GM21423 (cell line): ENCODE results near the gene POMGNT1.
"Not testable (repeated sequence)": the region's sequence is repeated elsewhere in the genome, so short reads cannot be mapped to it uniquely, and the experiment has no call there.

Source experiments
- ATAC-seq: cut with Tn5 transposase; IDR thresholded peaks from one replicate; pipeline ENCODE4 v1.9.1; 2021; ENCODE audit warnings: mild to moderate bottlenecking, moderate library complexity; ENCODE audit not compliant: unreplicated experiment

Gene POMGNT1

DNA sequence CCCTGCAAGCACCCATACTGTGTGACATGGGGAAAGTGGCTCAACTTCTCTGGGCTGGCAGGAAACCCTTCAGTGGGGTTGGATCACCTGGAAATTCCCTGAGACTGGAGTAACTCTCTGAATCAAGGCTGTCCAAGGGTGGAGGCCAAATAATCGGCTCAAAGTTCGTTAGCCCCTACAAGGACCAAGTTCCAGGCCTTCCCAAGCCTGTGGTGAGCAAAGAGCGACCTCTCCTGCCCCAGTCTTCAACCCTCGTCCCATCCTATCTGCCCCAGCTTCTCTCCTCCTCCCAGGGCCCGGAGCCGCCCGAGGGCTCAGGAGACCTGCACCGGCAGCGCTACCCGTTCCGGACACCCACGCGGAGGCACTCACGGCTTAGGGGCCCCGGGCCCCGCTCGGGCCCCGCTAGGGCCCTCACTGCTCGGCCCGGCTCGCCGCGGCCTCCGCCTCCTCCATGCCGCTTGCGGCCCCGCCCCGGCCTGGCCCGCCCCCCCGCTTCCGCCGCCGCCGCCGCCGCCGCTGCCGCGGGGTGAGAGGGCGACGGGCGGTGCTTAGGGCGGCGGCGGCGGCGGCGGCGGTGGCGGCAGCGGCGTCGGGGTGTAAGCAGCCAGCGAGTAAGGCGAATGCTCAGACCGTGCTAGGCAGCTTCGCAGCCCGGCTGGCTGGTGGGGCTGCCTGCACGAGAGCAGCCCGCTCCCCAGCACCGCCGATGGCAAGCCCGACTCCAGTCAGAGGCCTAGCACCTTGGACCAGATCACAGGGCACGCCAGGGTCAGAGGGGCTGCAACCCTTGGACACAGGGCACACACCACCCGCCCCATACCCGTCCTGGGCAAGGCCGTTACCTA lies at the start of gene POMGNT1:
POMGNT1 (minus strand) TSS at position 471 of the 848 bp plus-strand sequence. CDS start 613 bp downstream, outside the sequence.
- ATAC-seq: peak; percentile 87

DNA sequence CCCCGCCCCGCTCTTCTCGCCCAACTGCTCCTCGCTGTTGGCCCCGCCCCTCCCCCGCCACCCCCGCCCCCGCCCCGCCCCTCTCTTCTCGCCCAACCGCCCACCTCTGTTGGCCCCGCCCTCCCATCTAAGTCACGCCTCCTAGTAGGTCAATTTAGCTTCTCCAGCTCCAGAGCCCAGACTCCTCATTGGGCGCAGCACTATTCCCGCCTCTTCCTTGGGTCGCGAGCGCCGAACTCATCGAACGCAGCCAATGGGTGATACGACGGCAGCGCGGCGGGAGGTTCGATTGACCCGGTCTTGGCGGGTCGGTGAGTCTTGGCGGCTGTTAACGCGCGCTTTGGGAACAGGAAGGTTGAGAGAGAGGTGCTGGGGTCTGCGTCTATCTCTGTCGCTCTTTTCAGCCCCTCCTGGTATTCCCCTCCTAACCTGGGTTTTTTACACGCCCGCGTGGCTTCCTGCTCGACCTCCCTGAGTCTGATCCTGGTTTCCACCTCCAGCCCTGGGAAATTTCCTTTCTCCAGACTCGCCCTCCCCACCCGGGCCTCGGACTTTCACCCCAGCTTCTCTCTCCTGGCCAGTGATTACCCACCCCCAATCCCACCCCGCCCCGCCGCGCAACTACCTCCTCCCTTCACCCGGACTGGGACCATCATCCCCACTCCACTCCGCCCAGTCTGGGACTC lies 49.3 kb upstream of the POMGNT1 start, which contains the start of gene RAD54L:
RAD54L (plus strand) TSS at position 328 of the 686 bp plus-strand sequence. CDS start 643 bp downstream, outside the sequence.
- ATAC-seq: peak; percentile 94

DNA sequence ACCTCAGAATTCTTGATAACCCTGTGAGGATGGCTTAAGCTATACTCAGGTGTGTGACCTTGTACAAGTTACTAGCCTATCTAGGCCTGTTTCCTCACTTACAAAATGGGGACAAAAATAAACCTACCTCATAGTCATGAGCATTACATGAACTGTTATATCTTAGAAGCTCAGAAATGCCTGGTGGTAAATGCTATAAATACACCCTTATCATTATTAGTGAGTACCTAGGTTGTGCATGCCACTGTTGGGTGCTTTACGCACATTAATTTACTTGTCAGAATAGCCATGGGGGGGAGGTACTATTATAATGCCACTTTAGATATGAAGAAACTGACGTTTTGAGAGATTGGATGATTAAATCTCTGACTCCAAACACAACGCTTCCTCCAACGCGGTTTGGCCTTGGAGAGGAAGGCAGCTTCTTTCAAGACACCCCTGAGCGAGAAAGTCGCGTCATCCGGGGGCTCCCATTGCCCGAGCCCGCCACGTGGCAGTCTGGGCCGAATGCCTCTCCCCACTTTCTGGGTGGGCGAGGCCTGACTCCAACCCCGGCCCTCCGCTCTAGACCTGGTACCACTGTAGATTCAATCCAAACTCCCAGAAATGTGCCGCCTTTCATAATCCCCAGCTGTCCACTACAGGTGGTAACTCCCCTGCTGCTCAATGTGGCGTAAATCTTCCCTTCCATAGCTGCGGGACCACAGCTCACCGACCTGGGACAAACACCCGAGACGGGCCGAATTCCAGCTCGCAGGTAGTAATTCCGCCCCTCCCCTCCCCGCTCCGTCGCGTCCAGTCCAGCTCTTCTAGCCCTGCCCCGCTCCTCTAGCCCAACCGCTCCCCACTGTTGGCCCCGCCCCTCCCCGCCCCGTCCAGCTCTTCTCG lies 48.6 kb upstream of the POMGNT1 start:
- ATAC-seq: peak; percentile 54

DNA sequence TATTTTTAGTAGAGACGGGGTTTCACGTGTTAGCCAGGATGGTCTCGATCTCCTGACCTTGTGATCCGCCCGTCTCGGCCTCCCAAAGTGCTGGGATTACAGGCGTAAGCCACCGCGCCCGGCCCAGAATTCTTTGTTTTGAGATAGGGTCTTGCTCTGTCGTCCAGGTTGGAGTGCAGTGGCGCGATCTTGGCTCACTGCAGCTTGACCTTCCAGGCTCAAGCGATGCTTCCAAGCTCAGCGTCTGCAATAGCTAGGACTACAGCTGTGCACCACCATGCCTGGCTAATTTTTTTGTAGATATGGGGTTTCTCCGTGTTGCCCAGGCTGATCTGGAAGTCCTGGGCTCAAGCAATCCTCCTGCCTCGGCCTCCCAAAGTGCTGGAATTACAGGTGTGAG lies 47.9 kb upstream of the POMGNT1 start:
- ATAC-seq: not testable (repeated sequence)

DNA sequence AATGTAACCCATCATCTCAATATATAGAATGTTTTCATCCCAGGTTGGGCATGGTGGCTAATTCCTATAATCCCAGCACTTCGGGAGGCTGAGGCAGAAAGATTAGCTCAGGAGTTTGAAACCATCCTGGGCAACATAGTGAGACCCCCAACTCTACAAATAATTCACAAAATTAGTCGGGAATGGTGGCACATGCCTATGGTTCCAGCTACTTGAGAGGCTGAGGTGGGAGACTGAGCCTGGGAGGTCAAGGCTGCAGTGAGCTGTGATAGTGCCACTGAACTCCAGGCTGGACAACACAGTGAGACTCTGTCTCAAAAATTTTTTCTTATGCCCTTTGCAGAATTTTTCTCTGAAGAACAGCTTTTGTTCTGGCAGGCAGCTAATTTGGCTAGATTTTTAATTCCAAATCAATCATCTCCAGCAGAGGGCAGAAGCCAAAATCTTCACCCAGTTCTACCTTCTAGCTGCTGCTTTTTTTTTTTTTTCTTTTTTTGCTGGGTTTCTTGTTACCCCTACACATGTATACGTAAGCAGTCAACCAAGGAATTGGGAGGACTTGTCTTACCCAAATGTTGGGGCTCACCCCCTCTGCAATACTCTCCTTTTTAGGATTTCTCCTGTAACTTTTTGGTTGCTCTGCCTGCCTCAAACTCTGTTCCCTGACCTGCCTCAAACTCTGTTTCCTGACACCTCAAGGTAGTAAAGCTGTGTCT lies 46.6 kb upstream of the POMGNT1 start:
- ATAC-seq: no peak

DNA sequence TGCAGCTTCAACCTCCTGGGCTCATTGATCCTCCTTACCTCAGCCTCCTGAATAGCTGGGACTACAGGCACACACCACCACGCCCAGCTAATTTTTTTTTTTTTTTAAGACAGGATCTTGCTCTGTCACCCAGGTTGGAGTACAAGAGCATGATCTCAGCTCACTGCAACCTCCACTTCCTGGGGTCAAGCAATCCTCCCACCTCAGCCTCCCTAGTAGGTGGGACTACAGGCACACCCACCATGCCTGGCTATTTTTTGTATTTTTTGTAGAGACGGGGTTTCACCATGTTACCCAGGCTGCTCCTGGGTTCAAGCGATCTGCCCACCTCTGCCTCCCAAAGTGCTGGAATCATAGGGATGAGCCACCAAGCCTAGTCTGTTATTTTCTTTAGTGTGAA lies 45.6 kb upstream of the POMGNT1 start:
- not testable (repeated sequence) for ATAC-seq

DNA sequence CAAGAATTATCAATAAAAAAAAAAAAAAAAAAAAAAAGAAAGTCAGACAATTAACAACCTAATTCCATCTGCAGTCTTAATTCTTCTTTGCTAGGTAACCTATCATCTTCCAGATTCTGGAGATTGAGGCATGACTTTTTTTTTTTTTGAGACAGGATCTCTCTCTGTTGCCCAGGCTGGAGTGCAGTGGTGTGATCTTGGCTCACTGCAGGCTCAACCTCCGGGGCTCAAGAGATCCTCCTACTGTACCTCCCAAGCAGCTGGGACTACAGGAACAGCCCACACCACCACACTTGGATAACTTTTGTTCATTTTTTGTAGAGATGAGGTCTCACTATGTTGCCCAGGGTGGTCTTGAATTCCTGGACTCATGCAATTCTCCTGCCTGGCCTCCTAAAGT lies 44.7 kb upstream of the POMGNT1 start:
- ATAC-seq: no peak

DNA sequence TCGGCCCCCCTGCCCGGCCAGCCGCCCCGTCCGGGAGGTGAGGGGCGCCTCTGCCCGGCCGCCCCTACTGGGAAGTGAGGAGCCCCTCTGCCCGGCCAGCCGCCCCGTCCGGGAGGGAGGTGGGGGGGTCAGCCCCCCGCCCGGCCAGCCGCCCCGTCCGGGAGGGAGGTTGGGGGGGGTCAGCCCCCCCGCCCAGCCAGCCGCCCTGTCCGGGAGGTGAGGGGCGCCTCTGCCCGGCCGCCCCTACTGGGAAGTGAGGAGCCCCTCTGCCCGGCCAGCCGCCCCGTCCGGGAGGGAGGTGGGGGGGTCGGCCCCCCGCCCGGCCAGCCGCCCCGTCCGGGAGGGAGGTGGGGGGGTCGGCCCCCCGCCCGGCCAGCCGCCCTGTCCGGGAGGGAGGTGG lies 43.5 kb upstream of the POMGNT1 start:
- ATAC-seq: not testable (repeated sequence)

DNA sequence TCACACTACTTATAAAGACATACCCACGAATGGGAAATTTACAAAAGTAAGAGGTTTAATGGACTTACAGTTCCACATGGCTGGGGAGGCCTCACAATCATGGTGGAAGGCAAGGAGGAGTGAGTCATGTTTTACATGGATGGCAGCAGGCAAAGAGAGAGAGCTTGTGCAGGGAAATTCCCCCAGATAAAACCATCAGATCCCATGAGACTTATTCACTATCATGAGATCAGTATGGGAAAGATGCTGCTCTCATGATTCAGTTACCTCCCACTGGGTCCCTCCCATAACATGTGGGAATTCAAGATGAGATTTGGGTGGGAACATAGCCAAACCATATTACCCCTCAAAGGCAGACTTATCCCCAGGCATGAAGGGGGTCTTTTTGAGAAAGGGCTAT lies 40.6 kb upstream of the POMGNT1 start:
- ATAC-seq: not testable (repeated sequence)

DNA sequence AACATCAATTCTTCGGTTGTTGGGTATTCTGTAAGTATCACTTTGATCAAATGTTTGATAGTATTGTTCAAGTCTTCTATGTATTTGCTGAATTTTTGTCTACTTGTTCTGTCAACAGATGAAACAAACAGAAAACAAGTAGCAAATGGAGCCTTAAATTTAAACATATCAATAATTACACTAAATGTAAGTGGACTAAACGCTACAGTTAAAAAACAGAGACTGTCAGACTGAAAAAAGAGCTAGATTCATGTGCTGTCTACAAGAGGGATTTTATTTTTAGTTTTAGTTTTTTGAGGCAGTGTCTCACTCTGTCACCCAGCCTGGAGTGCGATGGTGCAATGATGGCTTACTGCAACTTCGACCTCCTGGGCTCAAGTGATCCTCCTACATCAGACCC lies 38.6 kb upstream of the POMGNT1 start:
- ATAC-seq: no peak

DNA sequence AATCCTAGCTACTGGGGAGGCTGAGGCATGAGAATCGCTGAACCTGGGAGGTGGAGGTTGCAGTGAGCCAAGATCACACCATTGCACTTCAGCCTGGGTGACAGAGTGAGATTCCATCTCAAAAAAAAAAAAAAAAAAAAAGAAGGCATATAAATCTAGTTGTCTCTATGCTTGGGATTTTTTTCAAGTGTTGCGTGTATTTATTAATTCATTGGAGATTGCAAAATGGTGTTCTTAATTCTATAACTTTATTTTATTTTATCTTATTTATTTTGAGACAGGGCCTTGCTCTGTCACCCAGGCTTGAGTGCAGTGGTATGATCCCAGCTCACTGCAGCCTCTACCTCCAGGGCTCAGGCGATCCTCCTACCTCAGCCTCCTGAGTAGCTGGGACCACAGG lies 33.0 kb upstream of the POMGNT1 start:
- not testable (repeated sequence) for ATAC-seq

DNA sequence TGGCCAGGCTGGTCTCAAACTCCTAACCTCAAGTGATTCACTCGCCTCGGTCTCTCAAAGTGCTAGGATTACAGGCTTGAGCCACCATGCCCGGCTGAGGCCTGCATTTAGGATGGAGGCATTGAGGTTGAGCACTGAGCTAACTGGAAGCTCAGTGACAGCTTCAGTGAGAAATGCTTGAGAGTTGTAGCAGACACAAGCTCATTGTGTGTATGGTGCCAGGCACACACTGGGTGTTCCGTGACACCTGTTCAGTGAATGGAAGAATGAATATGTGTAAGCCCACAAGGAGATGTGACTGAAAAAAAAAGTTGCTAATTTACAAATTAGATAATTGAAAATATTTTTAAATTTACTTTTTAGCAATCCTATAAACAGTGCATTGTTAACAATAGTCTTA lies 26.7 kb upstream of the POMGNT1 start:
- no peak for ATAC-seq

DNA sequence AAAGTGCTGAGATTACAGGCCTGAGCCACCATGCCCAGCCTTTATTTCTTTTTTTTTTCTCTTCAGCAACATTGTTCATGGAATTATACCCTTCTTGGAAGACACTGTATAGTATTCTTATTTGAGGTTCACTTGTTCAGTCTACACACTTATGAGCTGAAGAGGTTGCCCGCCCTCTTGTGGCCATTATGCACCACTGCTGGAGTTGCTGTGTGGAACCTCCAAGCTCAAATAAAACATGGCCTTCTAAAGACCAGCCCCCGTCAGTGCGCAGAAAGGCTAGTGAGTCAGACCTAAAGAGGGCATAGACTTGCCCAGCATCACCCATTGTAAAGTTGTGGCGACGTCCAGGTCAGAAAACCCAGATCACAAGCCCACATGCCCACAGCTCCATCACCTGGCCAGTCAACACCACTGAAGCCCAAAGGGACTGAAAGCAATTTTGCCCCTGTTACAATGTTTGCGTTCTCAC lies 25.3 kb upstream of the POMGNT1 start:
- peak; percentile 56 for ATAC-seq

DNA sequence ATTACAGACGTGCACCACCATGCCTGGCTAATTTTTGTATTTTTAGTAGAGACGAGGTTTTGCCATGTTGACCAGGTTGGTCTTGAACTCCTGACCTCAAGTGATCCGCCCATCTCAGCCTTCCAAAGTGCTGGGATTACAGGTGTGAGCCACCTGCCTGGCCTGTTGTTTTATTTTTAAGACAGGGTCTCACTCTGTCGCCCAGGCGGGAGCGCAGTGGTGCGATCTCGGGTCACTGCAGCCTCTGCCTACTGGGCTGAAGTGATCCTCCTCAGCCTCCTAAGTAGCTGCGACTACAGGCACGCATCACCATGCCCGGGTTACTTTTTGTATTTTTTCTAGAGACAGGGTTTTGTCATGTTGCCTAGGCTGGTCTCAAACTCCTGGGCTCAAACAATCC lies 24.8 kb upstream of the POMGNT1 start:
- ATAC-seq: not testable (repeated sequence)

DNA sequence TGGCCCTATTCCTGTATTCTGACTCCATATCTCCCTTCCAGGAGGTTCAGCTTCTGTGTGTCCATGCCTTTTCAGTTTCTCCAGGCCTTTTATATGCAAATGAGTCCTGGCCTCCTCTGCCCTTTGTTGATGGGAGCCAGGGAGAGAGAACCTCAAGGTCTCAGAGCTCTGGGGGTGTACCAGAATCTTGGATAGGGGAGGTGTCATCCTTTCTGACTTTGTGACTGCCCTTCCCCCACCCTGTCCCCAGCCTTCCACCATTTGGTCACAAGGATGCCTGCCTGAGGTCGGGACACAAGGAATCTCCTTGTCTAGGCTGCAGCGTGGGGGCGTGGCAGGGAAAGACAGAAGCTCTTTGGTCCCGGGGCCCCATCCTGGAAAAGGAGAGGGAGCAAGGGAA lies 23.5 kb upstream of the POMGNT1 start:
- ATAC-seq: no peak

DNA sequence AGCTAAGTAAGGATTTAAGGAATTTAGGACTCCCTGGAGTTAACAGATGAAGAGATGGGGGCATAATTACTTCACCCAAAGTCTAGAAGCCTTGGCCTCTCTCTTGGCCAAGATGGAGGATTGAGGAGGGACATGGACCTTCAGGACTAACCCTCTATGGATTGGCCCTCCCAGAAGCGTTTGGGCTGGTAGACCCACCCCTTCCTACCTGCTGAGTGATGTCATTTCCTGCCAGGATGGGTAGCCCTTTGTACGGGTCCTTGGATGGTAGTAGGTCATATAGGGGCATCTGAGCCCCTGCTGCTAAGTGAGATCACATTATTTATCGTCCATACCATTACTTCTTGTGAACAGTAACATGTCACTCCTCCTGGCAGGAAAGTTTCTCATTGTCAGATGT lies 22.6 kb upstream of the POMGNT1 start:
- no peak for ATAC-seq

DNA sequence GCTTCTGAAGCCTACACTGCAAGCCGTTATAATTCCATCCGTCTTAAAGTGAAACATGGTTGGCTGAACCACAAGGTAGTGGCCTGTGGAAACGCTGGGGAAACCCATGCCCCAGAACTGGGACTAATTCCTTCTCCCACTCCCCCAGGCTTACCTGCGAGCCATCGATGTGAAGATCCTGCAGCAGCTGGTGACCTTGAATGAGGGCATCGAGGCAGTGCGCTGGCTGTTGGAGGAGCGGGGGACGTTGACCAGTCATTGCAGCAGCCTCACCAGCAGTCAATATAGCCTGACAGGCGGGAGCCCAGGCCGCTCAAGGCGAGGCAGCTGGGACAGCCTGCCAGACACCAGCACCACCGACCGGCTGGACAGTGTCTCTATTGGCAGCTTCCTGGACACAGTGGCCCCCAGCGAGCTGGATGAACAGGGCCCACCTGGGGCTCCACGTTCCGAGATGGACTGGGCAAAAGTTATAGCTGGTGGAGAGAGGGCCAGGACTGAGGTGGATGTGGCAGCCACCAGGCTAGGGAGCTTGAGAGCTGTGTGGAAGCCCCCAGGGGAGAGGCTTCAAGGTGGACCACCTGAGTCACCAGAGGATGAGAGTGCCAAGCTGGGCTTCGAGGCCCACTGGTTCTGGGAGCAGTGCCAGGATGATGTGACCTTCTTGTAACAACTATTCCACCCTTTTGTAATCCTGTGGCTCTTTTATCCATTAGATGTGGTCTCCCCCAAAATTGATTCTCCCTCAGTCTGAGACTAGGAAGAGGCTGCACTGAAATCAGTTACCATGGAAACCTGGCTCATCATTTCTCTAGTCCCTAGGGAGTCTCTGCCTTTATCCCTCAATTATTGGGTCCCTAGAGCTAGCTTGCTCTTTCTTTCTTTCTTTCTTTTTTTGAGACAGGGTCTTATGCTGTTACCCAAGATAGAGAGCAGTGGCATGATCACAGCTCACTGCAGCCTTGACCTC lies 21.6 kb upstream of the POMGNT1 start:
- no peak for ATAC-seq

DNA sequence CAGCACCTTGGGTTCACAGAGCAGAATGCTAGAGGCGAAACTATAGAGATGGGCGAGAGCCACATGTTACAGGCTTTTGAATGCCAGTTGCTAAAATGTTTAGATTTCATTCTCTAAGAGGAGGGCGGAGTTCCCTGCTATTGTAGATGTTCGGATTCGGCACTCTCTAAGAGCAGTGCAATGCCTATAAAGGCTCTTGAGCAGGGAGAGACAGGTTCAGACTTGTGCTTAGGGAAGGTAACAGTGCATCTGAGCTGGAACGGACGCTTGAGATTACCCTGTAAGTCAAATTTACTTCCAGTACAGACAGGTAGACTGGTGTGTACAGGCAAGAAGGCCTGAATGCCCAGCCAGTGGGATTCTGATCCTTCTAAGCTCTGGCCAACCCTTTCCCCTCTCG lies 20.2 kb upstream of the POMGNT1 start:
- ATAC-seq: no peak

DNA sequence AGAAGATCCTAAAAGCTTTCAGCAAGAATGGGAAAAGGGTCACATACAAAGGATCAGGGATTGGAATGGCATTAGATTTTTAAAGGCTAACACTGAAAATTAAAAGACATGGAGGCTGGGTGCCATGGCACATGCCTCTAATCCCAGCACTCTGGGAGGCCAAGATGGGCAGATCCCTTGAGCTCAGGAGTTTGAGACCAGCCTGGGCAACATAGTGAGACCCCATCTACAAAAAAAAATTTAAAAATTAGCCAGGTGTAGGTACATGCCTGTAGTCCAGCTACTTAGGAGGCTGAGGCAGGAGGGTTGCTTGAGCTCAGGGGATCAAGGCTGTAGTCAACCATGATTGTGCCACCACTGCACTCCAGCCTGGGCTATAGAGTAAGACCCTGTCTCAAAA lies 17.3 kb upstream of the POMGNT1 start:
- ATAC-seq: no peak
